GM21717 (cell line): ENCODE measurements around the gene DIDO1.

Experiments used
- ATAC-seq: cut with Tn5 transposase; IDR thresholded peaks from one replicate; pipeline ENCODE4 v1.9.1; 2021; ENCODE audit warnings: mild to moderate bottlenecking, moderate library complexity; ENCODE audit not compliant: unreplicated experiment

Gene DIDO1

DNA sequence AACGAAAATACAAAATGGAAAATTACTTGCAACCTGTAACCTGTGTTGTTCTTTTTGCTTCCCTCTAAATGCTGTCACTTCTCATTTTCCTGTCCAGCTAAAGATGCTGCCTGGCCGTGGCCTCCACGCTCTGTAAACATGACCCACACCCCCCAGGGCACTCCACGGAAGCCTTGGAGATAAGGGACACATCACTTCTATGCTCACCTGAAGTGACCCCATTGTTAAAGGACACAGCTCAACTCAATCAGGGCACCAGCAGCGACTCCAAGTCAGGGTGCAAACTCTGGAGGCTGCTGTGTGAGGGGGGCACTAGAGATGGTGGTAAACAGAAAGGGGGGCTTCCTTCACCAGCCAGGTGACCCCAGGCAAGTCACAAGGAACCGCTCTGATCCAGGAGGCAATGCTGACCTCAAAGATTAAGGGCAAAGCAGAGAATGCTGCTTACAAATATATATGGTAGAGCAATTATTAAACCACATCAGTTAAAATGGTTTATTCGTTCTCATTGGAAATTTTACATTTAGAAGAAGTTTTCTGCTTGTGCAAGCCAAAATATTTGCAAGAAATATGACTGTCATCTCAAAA is 13.2 kb downstream of the DIDO1 start:
- no peak for ATAC-seq

DNA sequence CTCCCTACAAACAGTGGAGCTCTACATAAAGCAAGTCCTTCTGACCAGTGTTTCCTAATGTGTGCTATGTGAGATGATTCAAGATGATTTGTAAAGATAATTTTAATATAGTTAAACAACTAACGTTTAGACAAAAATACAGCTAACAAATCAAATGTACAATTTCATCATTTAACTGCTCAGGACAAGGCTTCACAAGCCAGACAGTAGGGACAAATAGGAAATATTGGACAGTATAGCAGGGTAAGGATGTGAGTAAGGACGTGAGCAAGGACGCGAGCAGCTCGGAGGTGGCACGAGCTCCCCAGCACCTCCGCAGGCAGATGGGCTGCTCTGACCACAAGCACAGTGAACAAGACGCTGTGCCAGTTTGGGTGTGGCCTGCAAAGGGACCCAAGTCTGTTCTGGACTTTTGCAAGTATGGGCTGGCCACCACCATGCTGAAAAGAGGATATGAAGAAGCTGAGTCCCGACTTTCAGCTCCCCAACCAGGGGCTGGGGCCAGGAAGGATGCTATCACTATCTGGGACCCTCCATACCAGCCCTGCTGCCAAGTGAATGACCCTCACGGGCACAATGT is 14.5 kb downstream of the DIDO1 start:
- ATAC-seq: no peak

DNA sequence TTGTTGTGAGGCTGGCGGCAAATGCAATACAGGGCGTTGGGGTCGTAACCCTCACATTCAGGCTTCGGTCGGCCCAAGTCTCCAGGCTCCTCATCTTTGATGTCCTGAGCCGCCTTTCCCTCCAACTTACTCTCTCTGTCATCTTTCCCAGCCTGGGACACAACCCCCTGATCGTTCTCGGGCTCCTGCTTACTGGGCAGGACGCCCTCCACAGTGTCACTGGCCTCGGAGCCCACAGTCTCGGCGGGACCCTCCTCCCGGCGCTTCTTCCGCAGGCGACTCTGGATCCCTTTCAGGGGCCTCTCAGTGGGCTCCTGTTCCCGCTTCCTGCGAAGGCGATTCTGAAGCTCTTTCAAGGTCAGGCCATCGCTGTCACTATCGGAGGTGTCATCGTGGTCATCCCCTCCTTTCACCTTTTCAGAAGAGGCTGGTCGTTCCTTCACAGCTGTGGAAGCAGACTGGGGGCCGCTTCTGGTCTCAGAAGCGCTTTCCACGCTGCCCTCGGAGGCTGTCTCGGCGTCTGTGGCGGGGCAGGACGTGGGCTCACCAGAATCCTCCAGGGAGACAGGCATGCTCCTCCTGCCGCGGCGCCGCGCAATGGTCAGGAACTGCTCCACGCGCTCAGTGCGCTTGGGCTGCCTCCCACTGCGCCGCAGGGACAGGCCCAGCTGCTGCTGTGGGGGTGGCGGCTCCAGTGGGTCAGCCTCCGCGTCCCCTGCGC is 15.4 kb downstream of the DIDO1 start:
- ATAC-seq: no peak

DNA sequence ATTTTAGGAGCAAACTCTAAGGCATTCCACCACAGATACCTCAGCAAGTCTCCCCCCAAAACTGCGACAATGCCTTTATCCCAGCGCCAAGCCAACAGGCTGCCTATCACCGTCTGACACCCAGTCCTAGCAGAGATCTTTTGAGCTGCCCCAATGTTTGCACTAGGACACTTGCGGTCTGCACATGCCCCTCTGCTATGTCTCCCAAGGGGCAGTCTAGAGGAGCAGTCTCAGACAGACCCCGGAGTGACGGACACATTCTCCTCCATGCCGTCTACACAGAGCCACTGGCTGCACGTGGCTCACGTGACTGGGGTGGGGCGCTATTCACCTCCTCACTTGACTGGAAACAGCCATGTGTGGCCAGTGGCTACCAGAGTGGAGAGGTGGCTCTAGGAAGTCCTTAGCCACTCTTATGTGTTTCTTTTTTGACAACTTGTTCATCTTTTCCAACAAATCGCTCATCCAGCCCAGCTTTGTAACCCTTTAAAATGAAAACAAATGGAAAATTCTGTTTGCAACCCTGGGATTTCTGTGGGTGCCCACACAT is 16.0 kb downstream of the DIDO1 start:
- ATAC-seq: no peak

DNA sequence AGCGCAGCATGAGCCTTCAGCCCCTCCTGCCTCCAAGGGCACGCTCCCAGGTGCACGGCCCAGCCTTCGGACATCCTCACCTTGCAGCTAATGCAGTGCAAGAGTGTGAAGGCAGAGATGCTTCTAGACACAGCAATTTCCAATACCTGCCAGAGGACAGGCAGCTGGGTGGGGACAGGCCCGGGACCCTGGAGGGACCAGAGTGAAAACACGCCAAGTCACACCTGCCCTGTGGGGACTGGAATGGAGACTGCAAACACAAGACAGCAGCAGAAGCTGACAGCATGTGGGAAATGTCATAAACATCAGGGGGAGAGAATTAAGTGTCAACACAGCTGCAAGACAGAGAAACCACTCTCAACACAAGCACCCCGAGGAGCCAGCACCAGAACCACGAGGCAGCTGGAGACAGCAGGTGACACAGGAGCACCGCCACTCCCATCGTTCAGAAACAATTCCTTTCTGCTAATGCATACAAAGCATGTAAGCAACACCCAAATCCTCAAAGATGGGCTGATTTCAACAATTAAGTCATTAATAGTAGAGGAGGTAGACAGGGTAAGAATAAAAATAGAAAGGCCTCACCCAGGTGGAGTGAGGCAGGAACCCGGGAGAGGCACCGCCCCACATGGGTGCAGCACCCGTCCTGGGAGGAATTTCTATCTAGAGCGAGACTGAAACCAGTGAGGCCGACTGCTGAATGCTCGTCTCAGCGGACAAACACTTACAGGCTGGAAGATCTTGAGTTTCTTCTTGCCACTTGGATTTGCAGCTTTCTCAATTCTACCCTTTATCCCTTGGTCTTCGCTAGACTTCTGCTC is 17.1 kb downstream of the DIDO1 start:
- ATAC-seq: no peak

DNA sequence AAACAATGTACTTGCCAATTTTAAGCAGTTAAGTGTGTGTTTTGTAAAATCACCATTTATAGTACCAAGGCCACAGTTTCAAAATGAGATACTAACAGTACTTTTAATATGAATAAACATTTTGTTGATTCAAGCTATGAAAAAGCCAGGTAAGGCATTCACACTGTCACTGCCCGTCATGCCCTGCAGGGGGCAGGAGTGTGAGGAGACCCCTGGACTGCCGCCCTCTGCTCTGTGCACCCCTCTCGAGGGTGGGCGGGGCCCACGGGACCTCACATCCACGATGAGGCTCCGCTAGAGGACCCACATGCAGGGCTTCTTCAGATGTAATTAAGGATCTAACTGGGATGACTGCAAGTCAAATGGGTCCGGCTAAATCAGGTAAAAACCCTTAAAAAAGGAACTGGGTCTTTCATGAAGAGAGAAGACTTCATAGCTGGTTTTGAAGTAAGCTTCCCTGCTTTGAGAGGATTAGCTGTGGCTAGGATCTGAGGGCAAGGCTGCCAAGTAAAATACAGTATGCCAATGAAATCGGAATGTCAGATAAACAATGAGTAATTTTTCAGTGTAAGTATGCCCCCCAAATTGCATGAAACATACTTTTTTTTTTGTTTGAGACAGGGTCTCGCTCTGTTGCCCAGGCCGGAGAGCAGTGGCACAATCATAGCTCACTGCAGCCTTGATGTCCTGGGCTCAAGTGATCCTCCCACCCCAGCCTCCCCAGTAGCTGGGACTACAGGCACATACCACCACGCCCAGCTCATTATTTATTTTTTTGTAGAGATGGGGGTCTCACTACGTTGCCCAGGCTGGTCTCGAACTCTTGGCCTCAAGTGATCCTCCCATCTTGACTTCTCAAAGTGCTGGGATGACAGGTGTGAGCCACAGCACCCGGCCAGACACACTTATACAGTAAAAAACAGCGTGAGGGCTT is 18.7 kb downstream of the DIDO1 start:
- no peak for ATAC-seq

DNA sequence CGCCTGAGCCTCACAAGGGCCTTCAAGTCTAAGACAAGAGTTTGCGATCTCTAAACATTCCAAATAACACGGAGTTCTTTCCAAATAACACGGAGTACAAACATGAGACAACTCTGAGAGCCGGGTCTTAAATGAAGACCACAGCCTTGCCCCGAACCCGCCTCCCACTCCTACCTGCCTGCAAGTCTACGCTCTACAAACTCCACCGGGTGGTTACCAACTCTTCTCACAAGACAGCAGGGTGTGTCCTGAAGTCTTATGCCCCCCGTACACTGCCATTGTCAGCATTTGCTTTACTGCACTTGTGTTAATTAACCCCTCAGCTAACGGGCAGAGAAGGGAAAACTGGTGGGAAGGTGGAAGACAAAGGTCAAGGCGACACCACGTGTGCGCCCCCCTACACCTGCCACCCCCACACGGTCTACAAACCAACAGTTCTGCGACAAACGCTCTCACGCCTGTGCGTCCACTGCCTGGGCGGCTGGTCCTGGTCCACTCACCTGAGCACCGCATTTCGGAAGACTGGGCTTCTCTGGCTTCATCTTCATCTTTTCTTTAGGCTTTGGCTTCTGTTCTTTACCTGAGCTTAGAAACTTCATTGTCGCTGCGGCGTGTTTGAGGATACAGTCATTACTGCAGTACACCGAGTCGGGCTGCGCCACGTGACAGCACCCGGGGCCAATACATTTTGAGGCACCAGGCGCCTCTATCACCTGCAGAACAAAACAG is 19.5 kb downstream of the DIDO1 start:
- no peak for ATAC-seq

DNA sequence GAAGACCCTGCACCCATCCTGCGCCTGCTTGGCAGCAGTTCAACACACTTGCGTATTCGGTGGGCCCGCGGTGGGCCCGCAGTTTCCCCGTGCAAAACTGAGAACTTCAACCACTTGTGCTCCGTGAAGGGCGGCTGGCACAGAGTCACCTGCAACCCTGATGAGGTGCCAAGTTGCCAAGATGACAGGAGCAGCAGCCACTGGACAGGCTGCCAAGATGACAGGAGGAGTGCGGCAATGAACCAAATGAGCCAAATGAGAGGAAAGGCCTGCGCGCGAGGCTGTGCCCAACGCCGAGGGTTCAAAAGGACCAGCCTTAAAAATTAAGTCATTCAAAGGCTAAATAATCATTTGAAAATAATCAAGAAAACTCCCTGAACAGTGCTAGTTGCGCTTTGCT is 20.1 kb downstream of the DIDO1 start:
- ATAC-seq: no peak

DNA sequence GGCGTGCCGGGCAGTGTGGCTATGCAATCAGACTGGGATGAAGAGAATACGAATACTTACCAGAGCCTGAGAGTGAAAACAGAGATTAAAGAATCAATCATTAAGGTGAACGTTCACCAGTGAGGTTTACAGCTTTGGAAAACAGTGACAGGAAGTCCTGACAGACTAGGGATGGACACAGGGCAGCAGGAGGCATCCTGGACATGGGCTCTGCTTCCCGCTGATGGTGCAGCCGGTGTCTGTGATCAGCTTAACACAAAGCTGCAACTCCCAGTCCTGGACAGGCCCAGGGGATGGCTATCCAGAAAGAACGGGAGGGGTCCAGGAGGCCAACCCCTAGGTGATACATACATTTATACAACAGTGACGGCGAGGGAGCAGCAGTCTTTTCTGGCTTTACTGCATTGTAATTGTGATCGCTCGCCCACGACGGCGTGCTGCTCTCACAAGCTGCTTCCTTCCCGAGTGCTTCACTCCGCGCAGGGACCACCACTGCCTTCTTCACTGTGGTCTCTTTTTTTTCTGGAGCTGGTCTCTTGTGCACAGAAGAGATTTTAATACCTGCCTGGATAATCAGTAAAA is 20.7 kb downstream of the DIDO1 start:
- no peak for ATAC-seq

DNA sequence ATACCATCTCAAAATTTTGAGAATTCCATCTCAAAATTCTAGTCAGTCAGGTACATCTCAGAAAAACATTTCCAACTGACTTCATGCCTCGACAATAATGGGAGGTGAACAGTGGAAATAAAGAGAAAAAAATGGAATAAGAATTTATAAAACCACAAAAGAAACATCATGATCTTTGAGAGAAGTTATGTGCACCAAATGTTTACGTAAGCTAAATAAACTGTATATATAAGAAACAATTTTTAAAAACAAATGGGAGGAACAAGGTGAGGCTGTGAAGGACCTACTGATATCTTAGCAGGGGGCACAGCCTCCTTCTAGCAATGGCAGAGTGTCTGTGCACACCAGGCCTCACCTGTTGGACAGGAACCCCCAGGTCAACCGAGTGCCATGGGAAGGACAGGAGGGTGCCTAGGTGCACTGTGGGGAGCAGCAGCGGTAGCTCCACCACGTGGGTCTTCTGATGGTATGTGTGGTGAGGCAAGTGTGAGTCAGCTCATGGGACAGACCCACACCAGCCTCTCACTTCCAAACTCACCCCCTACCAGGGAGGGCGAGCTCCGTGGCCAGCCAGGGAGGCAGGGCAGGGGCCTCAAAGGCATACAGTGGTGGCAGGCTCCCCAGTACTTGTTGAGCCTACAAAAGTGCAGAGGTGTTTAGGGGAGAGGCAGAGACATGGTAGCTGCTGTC is 23.2 kb downstream of the DIDO1 start:
- no peak for ATAC-seq

DNA sequence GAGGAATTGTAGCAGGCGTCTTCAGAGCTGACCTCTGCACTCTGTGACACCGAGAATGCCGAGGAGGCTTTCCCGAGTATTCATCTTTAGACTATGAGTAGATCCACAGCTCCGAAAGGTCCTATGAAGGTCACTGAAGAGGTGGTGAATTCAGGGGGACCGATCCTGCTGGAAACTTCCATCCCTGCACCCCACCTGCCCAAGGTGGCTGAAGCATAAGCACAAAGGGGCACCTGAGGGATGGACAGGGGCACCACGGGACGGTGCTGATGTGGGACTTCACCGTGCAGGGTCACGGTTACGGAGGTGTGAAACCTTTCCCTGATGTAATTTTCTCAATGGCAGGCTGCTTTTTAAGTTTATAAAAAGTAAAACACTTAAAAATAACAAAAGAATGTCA is 24.4 kb downstream of the DIDO1 start:
- no peak for ATAC-seq

DNA sequence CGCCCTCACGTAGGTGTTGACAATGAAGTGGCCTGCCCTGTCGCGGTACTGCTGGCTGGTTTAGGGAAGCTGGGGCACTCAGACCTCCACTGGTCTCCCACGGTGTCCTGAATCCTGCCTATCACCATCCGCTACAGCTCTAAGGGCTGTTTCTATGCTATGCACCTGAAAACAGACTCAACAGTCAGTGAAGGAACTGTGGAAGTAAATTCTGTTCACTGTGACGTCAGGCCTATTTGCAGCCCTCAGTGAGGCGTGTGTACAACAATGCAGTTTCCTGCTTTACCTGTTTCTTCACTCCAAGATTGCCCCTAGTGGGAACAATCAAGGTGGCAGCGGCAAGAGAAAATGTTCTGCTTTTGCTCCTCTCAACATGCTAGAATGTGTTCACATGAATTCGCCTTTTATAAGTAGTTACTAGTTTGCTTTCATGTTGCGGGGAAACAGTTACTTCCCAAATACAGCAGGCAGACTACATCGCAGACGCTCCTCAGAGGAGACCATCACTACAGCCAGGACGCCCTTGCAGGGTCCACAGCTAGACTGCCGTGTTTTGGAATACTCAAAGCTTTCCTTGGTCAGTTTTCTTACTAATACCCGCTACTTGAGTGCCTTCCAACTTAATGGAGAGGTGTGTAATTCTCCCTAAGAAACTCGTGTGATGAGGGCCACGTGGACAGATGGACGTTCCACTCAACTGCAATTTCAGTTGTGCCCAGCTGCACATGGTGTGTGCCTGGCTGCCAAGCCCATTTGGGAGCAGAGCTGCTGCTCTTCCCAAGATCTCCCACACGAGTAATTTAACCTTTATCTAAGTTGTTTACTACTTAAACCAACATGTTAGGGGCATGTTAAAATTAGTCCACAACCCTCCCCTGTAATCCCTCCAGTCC is 25.4 kb downstream of the DIDO1 start:
- ATAC-seq: peak; percentile 22

DNA sequence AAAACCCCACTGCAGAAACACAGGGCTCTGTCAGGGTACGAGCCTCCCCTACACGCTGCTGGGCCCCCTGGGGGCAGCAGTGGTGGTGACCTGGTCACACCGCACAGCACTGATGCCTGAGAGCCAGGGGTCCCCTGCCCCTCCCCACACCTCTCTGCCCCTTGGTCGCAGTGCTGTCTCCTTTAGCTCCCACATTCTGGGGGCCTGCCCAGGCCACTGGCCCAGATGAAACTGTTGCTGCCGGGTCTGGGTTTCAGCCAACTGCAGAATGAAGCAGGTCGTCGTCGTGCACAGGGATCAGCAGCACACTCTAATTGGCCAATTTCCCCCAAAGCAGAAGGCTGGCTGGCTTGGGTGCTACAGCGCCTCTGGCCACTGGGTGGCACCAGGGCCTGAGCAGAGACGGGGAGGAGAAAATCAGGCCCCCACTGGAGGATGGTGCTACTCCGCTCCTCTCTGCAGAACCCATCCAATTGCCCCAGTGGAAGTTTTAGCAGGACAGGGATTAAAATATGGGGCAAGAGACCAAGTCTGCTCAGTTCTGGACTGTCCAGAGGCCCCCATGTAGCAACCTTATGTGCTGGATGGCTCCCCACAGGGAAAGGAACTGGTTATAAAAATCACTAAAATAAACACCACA is 26.1 kb downstream of the DIDO1 start:
- ATAC-seq: peak; percentile 66

DNA sequence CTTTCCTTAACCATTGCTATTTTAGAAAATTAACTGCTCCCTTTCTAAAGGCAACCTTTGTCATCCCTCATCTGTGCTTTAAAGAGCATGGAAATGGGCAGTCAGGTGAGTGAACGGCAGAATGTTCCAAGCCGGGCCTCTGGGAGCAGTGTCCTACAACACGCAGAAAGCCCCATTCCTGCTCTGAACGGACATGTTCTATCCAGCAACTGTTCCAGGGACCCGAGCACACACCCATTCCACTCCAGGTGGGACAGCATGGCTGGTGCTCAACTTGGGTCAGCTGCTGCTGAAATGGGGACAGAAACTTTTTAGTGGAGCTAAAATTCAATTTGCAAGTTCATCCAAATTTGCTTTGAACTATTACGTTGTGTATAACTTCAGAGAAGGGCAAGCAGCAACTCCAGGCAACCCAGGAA is 26.7 kb downstream of the DIDO1 start:
- ATAC-seq: no peak

DNA sequence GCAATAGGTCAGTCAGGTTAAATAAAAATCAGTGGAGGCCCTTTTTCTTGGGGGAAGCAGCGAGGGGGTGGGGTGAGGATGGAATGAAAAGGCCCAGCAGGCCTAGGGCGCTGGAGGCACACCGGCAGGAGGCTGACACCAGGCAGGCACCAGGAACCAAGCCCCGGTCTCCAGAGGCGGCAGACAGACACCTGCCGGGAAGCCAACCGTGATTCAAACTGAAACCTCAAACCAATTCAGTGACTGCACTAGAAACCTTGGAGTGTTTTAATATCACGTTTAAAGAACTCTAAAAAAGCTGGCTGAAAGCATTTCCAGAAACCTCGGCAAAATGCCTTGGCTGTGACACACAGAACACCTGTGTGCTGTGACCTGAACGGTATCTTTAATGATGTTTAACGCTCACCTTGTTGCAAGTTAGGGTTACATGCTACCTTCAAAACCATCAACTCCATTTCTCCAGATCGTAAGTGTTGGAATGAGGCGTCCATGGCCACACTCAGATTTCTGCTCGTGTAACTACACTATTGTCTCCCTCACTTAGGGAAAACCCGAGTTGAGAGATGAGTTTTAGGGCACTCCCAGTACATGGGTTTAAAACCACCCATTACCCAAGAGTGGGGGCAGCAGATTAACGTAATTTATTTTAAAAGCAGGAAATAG is 27.2 kb downstream of the DIDO1 start:
- no peak for ATAC-seq

DNA sequence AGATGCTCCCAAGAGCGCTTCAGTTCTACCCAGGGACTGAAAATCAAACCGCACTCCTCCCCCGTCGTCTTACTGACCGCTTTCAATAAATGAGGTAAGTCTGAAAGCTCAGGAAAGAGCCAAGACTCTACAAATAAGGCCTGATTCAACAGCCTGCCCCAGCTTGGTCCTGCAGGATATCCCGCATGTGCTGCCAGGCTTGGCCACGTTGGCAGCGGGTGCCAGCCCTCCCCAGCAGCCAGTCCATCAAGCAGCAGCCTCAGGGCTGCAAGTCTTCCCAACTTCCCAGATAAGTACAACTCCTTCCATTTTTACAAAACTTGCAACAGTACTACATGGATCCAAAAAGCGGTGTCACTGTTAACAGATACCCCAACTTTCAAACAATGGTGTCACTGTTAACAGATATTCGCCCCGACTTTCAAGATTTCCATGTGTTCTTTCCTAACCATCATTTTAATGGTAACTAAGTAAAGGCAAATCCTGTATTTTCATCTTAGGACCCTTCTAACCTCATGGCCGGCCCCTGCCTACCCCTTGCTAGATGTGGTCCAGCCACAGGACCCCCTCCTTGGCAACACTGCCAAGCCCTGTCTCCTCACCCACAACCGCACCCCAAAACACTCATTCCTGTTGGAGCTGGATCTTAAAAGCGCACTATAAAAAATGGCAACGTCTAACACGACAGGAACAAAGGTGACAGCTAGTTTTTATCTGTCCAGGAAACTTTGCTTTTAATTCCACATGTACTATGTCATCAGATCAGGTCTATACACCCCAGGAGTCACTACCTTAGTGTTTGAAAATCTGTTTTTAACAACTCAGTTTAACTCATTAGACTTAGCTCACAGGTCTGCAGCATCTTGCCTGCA is 28.0 kb downstream of the DIDO1 start:
- no peak for ATAC-seq
